ENCODE measurements around the gene DLL4. TPM values are rescaled to one million over a fixed set of nuclear protein-coding genes. Genes with fewer than 3 reads are reported as not detected.

DLL4 gene
- 10 to 100 TPM in 2 of 8 experiments, 1 to 10 TPM in 3, under 1 TPM in 3; 0.40 to 20.2 (median 3.0) TPM for total RNA-seq

DNA sequence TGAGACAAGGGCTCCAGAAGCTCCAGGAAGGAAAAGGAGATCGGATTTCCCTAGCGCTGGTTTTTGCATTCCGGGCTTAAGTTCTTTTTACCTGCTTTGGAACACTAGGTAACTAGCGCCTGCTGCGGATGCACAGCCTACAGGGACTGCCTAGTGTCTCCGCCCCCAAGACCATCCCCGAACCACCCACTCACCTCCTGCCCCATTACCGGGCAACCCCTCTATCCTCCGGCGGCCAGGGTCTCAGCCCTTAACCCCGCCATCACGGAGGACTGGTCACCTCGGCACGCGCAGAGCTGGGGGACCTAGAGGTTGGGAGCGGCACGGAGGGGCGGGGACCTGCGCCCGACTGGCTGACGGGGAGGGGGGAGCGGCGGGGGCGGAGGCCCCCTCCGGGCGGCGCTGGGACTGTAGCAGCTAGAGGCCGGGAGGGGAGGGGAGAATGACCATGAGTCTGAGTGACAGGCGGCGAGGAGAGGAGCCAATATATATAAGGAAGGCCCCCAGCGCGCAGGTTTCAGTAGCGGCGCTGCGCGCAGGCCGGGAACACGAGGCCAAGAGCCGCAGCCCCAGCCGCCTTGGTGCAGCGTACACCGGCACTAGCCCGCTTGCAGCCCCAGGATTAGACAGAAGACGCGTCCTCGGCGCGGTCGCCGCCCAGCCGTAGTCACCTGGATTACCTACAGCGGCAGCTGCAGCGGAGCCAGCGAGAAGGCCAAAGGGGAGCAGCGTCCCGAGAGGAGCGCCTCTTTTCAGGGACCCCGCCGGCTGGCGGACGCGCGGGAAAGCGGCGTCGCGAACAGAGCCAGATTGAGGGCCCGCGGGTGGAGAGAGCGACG lies at the start of gene DLL4:
TSS of gene DLL4 (plus strand) at position 520 of the 839 bp plus-strand sequence. CDS start 329 bp downstream, outside the sequence.
- in situ Hi-C loops (cut with MboI; ENCODE audit: low pct_unique_long_range_greater_than_20kb in 2 of 9, low sequenced_read_pairs in 9 of 9, unreplicated experiment in 9 of 9), result no loop called here
- peak; percentile 40 to 73 (median 66) for ATAC-seq (replicated peaks in 6 of 8)
- peaks cover 45 to 53% of the 10 kb centered on the region in 2 donors for H3K4me1 ChIP-seq (replicated peaks in 1 of 2)
- WGBS, 10 experiments, result 0 to 3% (median 1%) methylated on average over 1 to 27 of the region's 71 CpGs; no CpG with 5 or more reads in 6 of the 10 experiments
- H3K4me3 ChIP-seq, result peak within 1 kb of the TSS; percentile 46 to 68 (median 53)
- peak within 1 kb of the TSS; percentile 1 to 69 for H3K27ac ChIP-seq

GRCh38 chr15:40879609-40880008 lies 49.5 kb upstream of the DLL4 start:
- in situ Hi-C loops (cut with MboI; ENCODE audit: low pct_unique_long_range_greater_than_20kb in 2 of 9, low sequenced_read_pairs in 9 of 9, unreplicated experiment in 9 of 9), result no loop called here
- peak in 2 of 8 experiments; percentile 76 to 83 for ATAC-seq (replicated peaks in 6 of 8)
- Histone ChIP-seq H3K27ac (no peak overlapping the region), H3K4me1 (replicated peaks in 1 of 2) (no peaks in the 10 kb centered on the region), H3K4me3 (no peak overlapping the region)
- 20 to 100% (median 81%) methylated on average over 1 to 6 of the region's 6 CpGs; no CpG with 5 or more reads in 1 of the 10 experiments for WGBS, 10 experiments

GRCh38 chr15:40881351-40881750 lies 47.8 kb upstream of the DLL4 start:
- no peak for ATAC-seq (replicated peaks in 6 of 8)
- H3K4me1 ChIP-seq (replicated peaks in 1 of 2), result no peaks in the 10 kb centered on the region
- in situ Hi-C loops (cut with MboI; ENCODE audit: low pct_unique_long_range_greater_than_20kb in 2 of 9, low sequenced_read_pairs in 9 of 9, unreplicated experiment in 9 of 9), result no loop called here
- WGBS, 10 experiments, result 55 to 100% (median 82%) methylated on average over 3 to 6 of the region's 6 CpGs; no CpG with 5 or more reads in 1 of the 10 experiments
- no peak overlapping the region for H3K27ac ChIP-seq
- no peak overlapping the region for H3K4me3 ChIP-seq

GRCh38 chr15:40886586-40886985 lies 42.6 kb upstream of the DLL4 start:
- Histone ChIP-seq H3K4me1 (replicated peaks in 1 of 2) (no peaks in the 10 kb centered on the region), H3K27ac (no peak overlapping the region), H3K4me3 (no peak overlapping the region)
- 0 to 80% (median 80%) methylated on average over 1 of the region's 1 CpG; no CpG with 5 or more reads in 7 of the 10 experiments for WGBS, 10 experiments
- peak in 3 of 8 experiments; percentile 67 to 89 (median 75) for ATAC-seq (replicated peaks in 6 of 8)
- in situ Hi-C loops (cut with MboI; ENCODE audit: low pct_unique_long_range_greater_than_20kb in 2 of 9, low sequenced_read_pairs in 9 of 9, unreplicated experiment in 9 of 9), result no loop called here

- Histone ChIP-seq H3K4me1 (replicated peaks in 1 of 2) (no peaks in the 10 kb centered on the region), H3K4me3 (no peak overlapping the region), H3K27ac (no peak overlapping the region)
- in situ Hi-C loops (cut with MboI; ENCODE audit: low pct_unique_long_range_greater_than_20kb in 2 of 9, low sequenced_read_pairs in 9 of 9, unreplicated experiment in 9 of 9), result no loop called here
- ATAC-seq (replicated peaks in 6 of 8), result no peak
Observed at GRCh38 chr15:40889112-40889511, 40.0 kb upstream of the DLL4 start.

- Histone ChIP-seq H3K4me1 (replicated peaks in 1 of 2) (peaks cover 3 to 5% of the 10 kb centered on the region in 2 donors), H3K4me3 (no peak overlapping the region), H3K27ac (no peak overlapping the region)
- in situ Hi-C loops (cut with MboI; ENCODE audit: low pct_unique_long_range_greater_than_20kb in 2 of 9, low sequenced_read_pairs in 9 of 9, unreplicated experiment in 9 of 9), result no loop called here
- no peak for ATAC-seq (replicated peaks in 6 of 8)
- WGBS, 10 experiments, result 50 to 88% (median 71%) methylated on average over 1 to 5 of the region's 5 CpGs
Observed at GRCh38 chr15:40891138-40891537, 38.0 kb upstream of the DLL4 start.

DNA sequence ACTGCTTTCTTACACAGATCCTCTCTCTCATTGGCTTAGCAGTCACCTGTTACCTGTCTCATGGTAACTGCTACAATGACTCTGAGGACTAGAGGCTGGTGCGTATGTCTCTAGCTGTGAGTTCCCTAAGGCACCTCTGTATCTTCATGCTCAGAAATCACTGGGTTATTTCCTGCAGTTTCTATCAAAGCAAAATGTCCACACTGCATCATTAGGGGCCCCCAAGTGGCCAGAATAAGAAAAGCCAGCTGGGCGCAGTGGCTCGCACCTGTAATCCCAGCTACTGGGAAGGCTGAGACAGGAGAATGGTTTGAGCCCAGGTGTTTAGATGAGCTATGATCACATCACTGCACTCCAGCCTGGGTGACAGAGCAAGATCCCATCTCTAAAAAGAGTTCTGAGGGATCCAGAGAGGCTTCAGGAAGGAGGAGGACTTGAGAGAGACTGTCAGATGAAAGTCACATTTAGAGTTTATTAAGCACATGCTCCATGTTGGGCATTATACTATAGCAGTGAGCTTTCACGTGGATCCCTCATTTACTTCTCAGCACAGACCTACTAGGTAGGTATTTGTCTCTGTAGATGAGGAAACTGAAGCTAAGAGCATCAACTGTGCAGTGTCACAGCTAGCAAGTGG lies 37.2 kb upstream of the DLL4 start:
- Histone ChIP-seq H3K4me3 (no peak overlapping the region), H3K4me1 (replicated peaks in 1 of 2) (peaks cover 3 to 5% of the 10 kb centered on the region in 2 donors), H3K27ac (no peak overlapping the region)
- in situ Hi-C loops (cut with MboI; ENCODE audit: low pct_unique_long_range_greater_than_20kb in 2 of 9, low sequenced_read_pairs in 9 of 9, unreplicated experiment in 9 of 9), result no loop called here
- peak in 5 of 8 experiments; percentile 4 to 16 (median 8) for ATAC-seq (replicated peaks in 6 of 8)
- 0 to 60% (median 0%) methylated on average over 1 to 3 of the region's 4 CpGs; no CpG with 5 or more reads in 3 of the 10 experiments for WGBS, 10 experiments

GRCh38 chr15:40892447-40893012 lies 36.6 kb upstream of the DLL4 start:
- no peak for ATAC-seq (replicated peaks in 6 of 8)
- in situ Hi-C loops (cut with MboI; ENCODE audit: low pct_unique_long_range_greater_than_20kb in 2 of 9, low sequenced_read_pairs in 9 of 9, unreplicated experiment in 9 of 9), result no loop called here
- H3K4me1 ChIP-seq (replicated peaks in 1 of 2), result peaks cover 3 to 5% of the 10 kb centered on the region in 2 donors
- no peak overlapping the region for H3K27ac ChIP-seq
- 60 to 100% (median 83%) methylated on average over 1 to 2 of the region's 2 CpGs; no CpG with 5 or more reads in 5 of the 10 experiments for WGBS, 10 experiments
- no peak overlapping the region for H3K4me3 ChIP-seq

DNA sequence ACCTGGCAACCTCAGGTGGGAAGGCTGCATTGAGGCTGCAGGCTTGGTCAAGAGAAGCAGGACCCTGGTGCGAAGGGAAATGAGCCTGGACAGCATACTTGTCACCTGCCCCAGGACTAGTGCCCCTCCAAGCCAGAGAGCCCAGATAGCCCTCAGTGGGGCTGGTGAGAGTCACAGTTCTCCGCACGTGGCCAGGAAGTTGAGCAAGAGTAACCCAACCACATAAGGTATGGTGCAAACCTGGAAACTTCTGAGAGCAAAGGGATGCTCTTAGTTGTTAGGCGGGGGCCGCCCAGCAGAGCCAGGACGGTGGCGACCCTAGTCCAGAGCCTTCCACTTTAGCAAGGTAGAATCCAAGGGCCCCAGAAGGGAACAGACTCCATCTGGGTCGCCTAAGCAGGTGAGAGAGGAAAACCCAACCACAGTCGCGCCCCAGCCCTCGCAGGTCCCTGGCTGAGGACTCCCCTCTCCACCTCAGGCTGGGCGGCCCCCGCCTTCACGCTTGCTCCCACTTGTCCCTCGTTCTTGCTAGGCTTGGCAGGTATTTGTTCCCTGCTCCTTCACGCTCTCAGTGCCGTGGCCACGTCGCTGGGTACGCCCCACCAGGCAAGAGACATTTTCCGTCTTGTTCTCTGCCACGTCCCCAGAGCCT lies 36.0 kb upstream of the DLL4 start:
- WGBS, 10 experiments, result 71 to 96% (median 94%) methylated on average over 2 to 16 of the region's 22 CpGs; no CpG with 5 or more reads in 6 of the 10 experiments
- Histone ChIP-seq H3K27ac (no peak overlapping the region), H3K4me1 (replicated peaks in 1 of 2) (peaks cover 3 to 5% of the 10 kb centered on the region in 2 donors), H3K4me3 (no peak overlapping the region)
- in situ Hi-C loops (cut with MboI; ENCODE audit: low pct_unique_long_range_greater_than_20kb in 2 of 9, low sequenced_read_pairs in 9 of 9, unreplicated experiment in 9 of 9), result no loop called here
- ATAC-seq (replicated peaks in 6 of 8), result no peak

DNA sequence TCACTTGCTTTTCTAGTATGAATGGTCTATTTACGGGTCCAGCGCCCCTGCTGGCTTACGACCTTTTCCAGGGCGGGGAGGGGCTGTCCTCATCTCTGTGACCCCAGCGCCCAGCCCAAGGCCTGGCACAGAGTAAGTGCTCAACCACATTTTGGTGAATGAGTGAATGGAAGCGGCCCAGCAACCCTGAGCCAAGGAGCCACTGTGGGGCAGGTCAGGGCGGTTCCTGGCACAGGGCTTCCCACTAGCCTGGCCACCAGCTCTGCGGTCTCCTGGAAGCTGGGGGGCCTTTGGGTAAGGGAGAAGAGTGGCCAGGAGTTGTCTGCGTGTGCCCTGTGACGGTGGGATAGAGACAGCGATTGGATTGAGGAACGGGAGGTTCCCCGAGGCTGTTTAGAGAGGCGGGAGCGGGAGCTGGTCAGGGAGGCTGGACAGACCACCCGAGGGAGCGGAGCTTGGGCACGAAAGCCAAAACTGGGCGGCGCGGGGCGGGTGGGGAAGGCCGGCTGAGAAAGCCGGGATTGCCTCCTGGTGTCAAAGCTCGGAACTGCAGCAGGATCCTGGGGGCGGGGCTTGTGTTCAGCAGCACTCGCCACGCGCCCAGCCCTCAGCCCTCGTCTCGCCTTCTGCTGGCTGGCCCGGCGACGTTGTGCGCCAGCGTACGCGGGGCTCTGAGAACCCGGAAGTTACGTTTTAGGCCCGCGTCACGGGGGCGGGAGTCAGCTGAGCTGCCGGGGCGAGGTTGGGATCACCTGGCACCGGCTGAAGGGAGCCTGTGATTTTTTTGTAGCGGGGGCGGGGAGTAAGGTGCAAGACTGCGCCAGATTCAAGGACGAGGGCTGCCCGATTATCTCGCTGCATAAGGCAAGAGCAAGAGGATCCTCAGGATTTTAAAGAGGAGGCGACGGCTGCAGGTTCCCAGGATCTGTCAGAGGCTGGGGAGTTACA lies 35.1 kb upstream of the DLL4 start, which contains the start of gene VPS18:
TSS of gene VPS18 (plus strand) at position 718 of the 948 bp plus-strand sequence. CDS start 319 bp downstream, outside the sequence.
- ATAC-seq (replicated peaks in 6 of 8), result peak; percentile 90 to 97 (median 95)
- Histone ChIP-seq H3K4me3 (peak within 1 kb of the TSS; percentile 63 to 67 (median 65)), H3K4me1 (replicated peaks in 1 of 2) (peaks cover 3 to 5% of the 10 kb centered on the region in 2 donors), H3K27ac (peak within 1 kb of the TSS; percentile 62 to 78)
- in situ Hi-C loops (cut with MboI; ENCODE audit: low pct_unique_long_range_greater_than_20kb in 2 of 9, low sequenced_read_pairs in 9 of 9, unreplicated experiment in 9 of 9), result no loop called here
- WGBS, 10 experiments, result 0 to 80% (median 21%) methylated on average over 1 to 14 of the region's 55 CpGs; no CpG with 5 or more reads in 5 of the 10 experiments

GRCh38 chr15:40894681-40895448 lies 34.3 kb upstream of the DLL4 start:
- ATAC-seq (replicated peaks in 6 of 8), result peak; percentile 11 to 66 (median 22)
- peak overlapping the region; percentile 63 to 67 (median 65) for H3K4me3 ChIP-seq
- peaks cover 3 to 5% of the 10 kb centered on the region in 2 donors for H3K4me1 ChIP-seq (replicated peaks in 1 of 2)
- peak overlapping the region; percentile 62 to 78 for H3K27ac ChIP-seq
- 0 to 4% (median 0%) methylated on average over 2 to 12 of the region's 33 CpGs; no CpG with 5 or more reads in 3 of the 10 experiments for WGBS, 10 experiments
- in situ Hi-C loops (cut with MboI; ENCODE audit: low pct_unique_long_range_greater_than_20kb in 2 of 9, low sequenced_read_pairs in 9 of 9, unreplicated experiment in 9 of 9), result no loop called here
